ENCODE results near the gene PWWP2B.

PWWP2B gene

GRCh38 chr10:132420469-132420980, 23.5 kb downstream of the PWWP2B start:
- no peak overlapping the region for H2AFZ ChIP-seq (ENCODE audit: low read depth, low read length)
- H3K27me3 ChIP-seq (ENCODE audit: insufficient read depth, low read length), result no peaks in the 10 kb centered on the region
- peaks cover 8% of the 10 kb centered on the region for H3K4me1 ChIP-seq (ENCODE audit: insufficient read depth, low read length)
- H3K4me3 ChIP-seq (ENCODE audit: low read length), result no peak overlapping the region
- no peaks in the 10 kb centered on the region for H3K36me3 ChIP-seq (ENCODE audit: insufficient read depth, low read length)
- no peaks in the 10 kb centered on the region for H3K9me3 ChIP-seq (ENCODE audit: low read length)

DNA sequence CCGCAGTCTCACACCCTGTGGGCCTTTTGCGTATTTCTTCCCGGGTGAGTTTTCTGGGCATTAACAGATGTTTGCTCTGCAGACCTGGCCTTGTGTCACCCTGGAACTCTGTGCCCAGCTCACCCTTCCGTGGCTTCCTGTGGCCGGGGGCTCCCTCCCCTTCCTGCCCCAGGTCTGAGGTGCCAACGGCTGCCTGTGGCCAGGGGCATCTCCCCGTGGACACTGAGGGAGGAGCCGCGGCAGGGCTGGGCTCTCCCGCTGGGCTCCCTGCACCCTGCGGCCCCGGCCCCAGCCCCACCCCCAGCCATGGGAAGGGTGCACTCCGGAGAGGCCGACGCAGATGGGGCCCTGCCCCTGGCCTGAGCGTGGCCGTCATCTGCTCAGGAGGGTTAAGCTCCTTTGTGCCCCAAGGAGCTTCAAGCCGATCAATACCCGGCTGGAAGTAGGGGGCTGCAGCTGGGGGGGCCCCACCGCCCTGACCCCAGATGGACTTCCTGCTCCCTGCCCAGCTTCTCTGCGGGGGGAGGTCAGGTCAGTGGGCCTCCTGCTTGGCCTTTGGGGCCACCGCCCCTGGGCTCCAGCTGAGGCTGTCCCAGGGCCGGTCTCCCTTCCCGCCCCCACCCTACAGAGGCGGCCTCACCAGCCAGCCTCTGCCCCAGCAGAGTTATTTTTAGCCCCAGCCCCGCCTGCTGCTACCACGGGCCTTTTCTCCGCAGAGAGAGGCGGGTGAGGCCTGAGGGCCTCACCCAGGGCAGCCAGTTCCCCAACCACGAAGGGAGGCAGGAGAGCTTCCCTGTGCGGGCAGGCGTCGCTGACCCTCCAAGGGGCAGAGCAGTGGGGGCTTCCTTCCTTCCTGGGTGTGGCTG, 24.2 kb downstream of the PWWP2B start:
- no peak overlapping the region for H2AFZ ChIP-seq (ENCODE audit: low read depth, low read length)
- H3K9me3 ChIP-seq (ENCODE audit: low read length), result no peaks in the 10 kb centered on the region
- H3K27me3 ChIP-seq (ENCODE audit: insufficient read depth, low read length), result no peaks in the 10 kb centered on the region
- H3K4me3 ChIP-seq (ENCODE audit: low read length), result no peak overlapping the region
- H3K4me1 ChIP-seq (ENCODE audit: insufficient read depth, low read length), result peaks cover 8% of the 10 kb centered on the region
- no peaks in the 10 kb centered on the region for H3K36me3 ChIP-seq (ENCODE audit: insufficient read depth, low read length)

- Histone ChIP-seq H2AFZ (ENCODE audit: low read depth, low read length) (no peak overlapping the region), H3K4me3 (ENCODE audit: low read length) (no peak overlapping the region), H3K36me3 (ENCODE audit: insufficient read depth, low read length) (no peaks in the 10 kb centered on the region), H3K27me3 (ENCODE audit: insufficient read depth, low read length) (no peaks in the 10 kb centered on the region), H3K4me1 (ENCODE audit: insufficient read depth, low read length) (peaks cover 8% of the 10 kb centered on the region), H3K9me3 (ENCODE audit: low read length) (no peaks in the 10 kb centered on the region)
These were observed 25.1 kb downstream of the PWWP2B start for GRCh38 chr10:132421847-132422751.

DNA sequence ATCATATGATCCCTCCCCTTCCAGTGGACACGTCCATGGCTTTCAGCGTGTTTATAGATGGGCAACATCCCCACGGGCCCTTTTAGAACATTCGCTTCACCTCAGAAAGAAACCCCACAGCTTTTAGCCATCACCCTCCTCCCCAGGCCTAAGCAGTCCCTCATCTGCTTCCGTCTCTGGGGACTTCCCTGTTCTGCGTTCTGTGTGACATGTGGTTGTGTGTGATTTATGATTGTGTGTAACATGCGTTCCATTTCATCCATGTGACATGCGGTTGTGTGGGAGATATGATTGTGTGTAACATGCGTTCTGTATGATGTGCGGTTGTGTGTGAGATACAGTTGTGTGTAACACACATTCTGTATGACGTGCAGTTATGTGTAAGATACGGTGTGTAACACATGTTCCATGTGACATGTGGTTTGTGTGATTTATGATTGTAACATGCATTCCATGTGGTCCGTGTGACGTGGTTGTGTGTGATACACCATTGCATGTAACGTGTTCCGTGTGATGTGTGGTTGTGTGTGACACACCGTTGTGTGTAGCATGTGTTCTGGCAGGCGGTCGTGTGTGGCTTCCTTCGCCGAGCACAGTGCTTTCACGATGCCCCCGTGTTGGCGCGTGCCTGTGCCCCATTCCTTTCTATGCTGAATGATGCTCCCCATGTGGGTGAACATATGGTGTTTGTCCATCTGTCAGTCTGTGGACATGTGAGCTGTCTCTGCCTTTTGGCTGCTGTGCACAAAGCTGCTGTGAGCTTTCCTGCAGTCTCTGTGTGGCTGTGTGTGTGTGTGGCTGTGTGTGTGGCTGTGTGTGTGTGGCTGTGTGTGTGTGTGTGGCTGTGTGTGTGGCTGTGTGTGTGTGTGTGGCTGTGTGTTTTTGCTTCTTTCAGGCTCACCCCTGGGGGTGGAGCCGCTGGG, 26.2 kb downstream of the PWWP2B start:
- Histone ChIP-seq H3K27me3 (ENCODE audit: insufficient read depth, low read length) (no peaks in the 10 kb centered on the region), H3K4me3 (ENCODE audit: low read length) (no peak overlapping the region), H3K36me3 (ENCODE audit: insufficient read depth, low read length) (no peaks in the 10 kb centered on the region), H2AFZ (ENCODE audit: low read depth, low read length) (no peak overlapping the region), H3K9me3 (ENCODE audit: low read length) (no peaks in the 10 kb centered on the region), H3K4me1 (ENCODE audit: insufficient read depth, low read length) (peaks cover 8% of the 10 kb centered on the region)

DNA sequence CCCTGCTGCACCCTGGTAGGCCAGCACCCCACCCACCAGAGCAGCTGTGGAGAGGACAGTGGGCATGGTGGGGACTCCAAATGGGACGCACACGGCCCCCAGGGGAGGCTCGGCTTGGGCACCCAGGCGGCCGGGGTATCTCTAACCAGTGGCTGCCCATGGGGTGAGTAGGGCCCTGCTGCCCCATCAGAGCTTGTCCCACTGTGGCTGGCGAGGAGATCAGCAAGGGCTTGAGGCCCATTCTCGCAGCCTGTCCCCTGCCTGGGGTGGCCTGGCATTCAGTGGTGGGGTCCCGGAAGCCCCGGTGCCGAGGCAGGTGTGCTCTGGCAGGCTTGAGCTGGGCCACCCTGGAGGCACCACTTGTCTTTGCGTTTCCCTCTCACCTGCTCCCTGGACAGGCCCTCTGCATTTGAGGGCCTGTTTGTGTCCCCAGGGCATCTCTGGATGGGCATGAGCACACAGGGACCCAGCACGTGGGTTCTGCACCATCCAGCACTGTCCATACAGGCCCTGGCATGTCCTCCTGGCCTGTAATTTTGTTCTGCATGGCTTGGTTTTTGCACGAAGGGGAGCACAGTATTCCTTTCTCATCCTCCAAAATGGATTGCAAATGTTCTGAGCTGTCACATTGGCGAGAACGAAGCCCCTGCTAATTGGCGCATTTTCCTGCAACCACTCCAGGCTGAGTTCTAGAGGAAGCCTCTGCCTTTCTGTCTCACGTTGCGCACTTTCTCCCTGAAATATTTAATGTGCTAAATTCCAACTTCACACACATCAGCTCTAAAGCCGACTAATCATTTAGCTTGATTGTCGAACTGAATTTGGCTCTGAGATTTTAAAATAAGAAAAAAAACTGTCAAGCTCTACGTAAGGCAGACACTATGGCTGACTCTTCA, 27.2 kb downstream of the PWWP2B start:
- peaks cover 8% of the 10 kb centered on the region for H3K4me1 ChIP-seq (ENCODE audit: insufficient read depth, low read length)
- H3K9me3 ChIP-seq (ENCODE audit: low read length), result no peaks in the 10 kb centered on the region
- H3K4me3 ChIP-seq (ENCODE audit: low read length), result no peak overlapping the region
- no peaks in the 10 kb centered on the region for H3K27me3 ChIP-seq (ENCODE audit: insufficient read depth, low read length)
- H3K36me3 ChIP-seq (ENCODE audit: insufficient read depth, low read length), result no peaks in the 10 kb centered on the region
- no peak overlapping the region for H2AFZ ChIP-seq (ENCODE audit: low read depth, low read length)

DNA sequence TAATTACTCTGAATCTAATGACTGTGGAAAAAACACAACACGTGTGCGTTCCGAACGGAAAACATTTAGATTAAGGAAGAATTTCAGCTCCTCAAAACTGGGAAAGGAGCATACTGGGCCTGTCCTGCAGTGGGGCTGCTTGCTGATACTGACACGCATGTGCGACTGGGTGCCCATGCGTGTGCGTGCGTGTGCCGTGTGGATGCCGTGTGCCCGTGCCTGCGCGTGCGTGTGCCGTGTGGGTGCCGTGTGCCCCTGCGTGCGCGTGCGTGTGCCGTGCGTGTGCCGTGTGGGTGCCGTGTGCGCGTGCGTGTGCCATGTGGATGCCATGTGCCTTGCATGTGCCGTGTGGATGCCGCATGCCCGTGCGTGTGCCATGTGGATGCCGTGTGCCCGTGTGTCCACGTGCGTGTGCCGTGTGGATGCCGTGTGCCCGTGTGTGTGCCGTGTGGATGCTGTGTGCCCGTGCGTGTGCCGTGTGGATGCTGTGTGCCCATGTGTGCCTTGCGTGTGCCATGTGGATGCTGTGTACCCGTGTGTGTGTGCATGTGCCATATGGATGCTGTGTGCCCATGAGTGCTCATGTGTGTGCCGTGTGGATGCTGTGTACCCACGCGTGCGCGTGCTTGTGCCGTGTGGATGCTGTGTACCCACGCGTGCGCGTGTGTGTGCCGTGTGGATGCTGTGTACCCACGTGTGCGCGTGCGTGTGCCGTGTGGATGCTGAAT, 28.2 kb downstream of the PWWP2B start:
- Histone ChIP-seq H3K27me3 (ENCODE audit: insufficient read depth, low read length) (no peaks in the 10 kb centered on the region), H3K9me3 (ENCODE audit: low read length) (no peaks in the 10 kb centered on the region), H3K36me3 (ENCODE audit: insufficient read depth, low read length) (no peaks in the 10 kb centered on the region), H3K4me1 (ENCODE audit: insufficient read depth, low read length) (peaks cover 8% of the 10 kb centered on the region), H3K4me3 (ENCODE audit: low read length) (no peak overlapping the region), H2AFZ (ENCODE audit: low read depth, low read length) (no peak overlapping the region)

DNA sequence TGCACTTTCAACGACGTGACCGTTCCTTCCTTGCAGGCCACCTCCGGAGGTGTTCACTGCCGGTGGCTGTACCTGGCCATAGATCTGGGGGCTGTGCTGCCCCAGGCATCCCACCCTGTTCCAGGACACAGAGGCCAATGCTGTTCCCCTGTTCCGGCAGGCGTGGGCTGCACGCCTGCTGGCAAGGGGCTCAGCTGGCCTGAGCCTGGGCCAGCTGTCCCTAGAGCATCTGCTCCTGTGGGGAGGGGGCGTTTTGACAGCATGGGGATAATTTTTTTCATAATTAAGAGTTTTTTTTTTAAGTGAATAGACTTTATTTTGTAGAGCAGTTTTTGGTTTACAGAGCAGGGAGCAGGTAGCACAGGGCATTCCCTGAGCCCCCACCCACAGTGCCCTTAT, 28.8 kb downstream of the PWWP2B start:
- peaks cover 8% of the 10 kb centered on the region for H3K4me1 ChIP-seq (ENCODE audit: insufficient read depth, low read length)
- H3K9me3 ChIP-seq (ENCODE audit: low read length), result no peaks in the 10 kb centered on the region
- H3K4me3 ChIP-seq (ENCODE audit: low read length), result no peak overlapping the region
- H3K36me3 ChIP-seq (ENCODE audit: insufficient read depth, low read length), result no peaks in the 10 kb centered on the region
- no peak overlapping the region for H2AFZ ChIP-seq (ENCODE audit: low read depth, low read length)
- H3K27me3 ChIP-seq (ENCODE audit: insufficient read depth, low read length), result no peaks in the 10 kb centered on the region

GRCh38 chr10:132427006-132427771, 30.2 kb downstream of the PWWP2B start:
- Histone ChIP-seq H3K4me1 (ENCODE audit: insufficient read depth, low read length) (no peaks in the 10 kb centered on the region), H3K9me3 (ENCODE audit: low read length) (no peaks in the 10 kb centered on the region), H3K4me3 (ENCODE audit: low read length) (no peak overlapping the region), H2AFZ (ENCODE audit: low read depth, low read length) (no peak overlapping the region), H3K36me3 (ENCODE audit: insufficient read depth, low read length) (no peaks in the 10 kb centered on the region), H3K27me3 (ENCODE audit: insufficient read depth, low read length) (no peaks in the 10 kb centered on the region)

DNA sequence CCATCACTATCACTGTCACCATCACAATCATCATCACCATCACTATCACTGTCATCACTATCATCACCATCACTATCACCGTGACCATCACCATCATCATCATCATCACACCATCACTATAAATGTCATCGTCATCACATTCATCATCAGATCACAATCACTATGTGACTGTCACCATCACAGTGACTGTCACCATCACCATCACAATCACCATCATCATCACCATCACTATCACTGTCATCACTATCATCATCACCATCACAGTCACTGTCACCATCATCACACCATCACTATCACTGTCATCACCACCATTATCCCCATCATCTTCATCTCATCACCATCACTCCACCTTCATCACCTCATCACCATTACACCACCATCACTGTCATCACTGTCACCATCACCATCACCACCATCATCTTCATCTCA, 31.0 kb downstream of the PWWP2B start:
- Histone ChIP-seq H3K36me3 (ENCODE audit: insufficient read depth, low read length) (no peaks in the 10 kb centered on the region), H3K9me3 (ENCODE audit: low read length) (no peaks in the 10 kb centered on the region), H2AFZ (ENCODE audit: low read depth, low read length) (no peak overlapping the region), H3K4me3 (ENCODE audit: low read length) (no peak overlapping the region), H3K27me3 (ENCODE audit: insufficient read depth, low read length) (no peaks in the 10 kb centered on the region), H3K4me1 (ENCODE audit: insufficient read depth, low read length) (no peaks in the 10 kb centered on the region)

DNA sequence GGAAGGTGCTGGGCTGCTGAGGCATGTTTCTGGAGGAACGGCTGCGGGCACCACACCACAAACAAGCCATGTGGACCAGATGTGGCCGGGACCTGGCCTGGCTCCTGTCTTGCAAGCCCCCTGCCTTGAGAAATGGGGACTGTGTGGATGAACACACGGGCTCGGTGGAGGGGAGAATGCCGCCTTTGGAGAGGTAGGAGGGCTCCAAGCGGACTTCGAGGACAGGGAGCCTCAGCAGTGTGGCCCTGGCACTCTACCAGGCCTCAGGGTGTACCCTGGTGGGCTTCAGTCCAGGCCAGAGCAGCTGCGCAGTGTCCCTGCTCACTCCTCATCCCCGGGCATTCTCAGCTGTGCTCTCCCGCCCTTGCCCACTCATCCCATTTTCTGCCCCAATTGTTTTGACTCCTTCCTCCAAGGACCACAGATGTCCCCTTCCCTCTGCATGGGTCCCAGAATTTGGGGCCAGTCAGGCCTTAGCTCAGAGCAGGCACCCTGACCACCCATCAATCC, 31.5 kb downstream of the PWWP2B start:
- H3K9me3 ChIP-seq (ENCODE audit: low read length), result no peaks in the 10 kb centered on the region
- no peaks in the 10 kb centered on the region for H3K36me3 ChIP-seq (ENCODE audit: insufficient read depth, low read length)
- no peak overlapping the region for H2AFZ ChIP-seq (ENCODE audit: low read depth, low read length)
- no peaks in the 10 kb centered on the region for H3K4me1 ChIP-seq (ENCODE audit: insufficient read depth, low read length)
- no peaks in the 10 kb centered on the region for H3K27me3 ChIP-seq (ENCODE audit: insufficient read depth, low read length)
- H3K4me3 ChIP-seq (ENCODE audit: low read length), result no peak overlapping the region
